Stimulated activated naive CD8-positive, alpha-beta T cell treated with anti-CD3 and anti-CD28 coated beads, Interleukin-15, Interleukin-2, amounts not matched to agents 100 ng/mL and 50 ng/mL, for 24 hours (primary cell): ENCODE results near the gene NTMT2.
"Not testable (repeated sequence)": the region's sequence is repeated elsewhere in the genome, so short reads cannot be mapped to it uniquely, and the experiment has no call there.

ENCODE experiments used
- H3K27ac Mint-ChIP-seq: one replicate; pipeline ENCODE4 v1.8.0; 2021; ENCODE audit warnings: mild to moderate bottlenecking, mixed read lengths
- H3K27me3 Mint-ChIP-seq: one replicate; pipeline ENCODE4 v1.8.0; 2021; ENCODE audit warnings: mixed read lengths
- H3K36me3 Mint-ChIP-seq: one replicate; pipeline ENCODE4 v1.8.0; 2021; ENCODE audit warnings: low read depth, mixed read lengths
- H3K4me1 Mint-ChIP-seq: one replicate; pipeline ENCODE4 v1.8.0; 2021; ENCODE audit warnings: low read depth, mixed read lengths
- H3K4me3 Mint-ChIP-seq: one replicate; pipeline ENCODE4 v1.8.0; 2021; ENCODE audit warnings: mild to moderate bottlenecking, mixed read lengths
- H3K9me3 Mint-ChIP-seq: one replicate; pipeline ENCODE4 v1.8.0; 2021; ENCODE audit warnings: mixed read lengths

Gene NTMT2

DNA sequence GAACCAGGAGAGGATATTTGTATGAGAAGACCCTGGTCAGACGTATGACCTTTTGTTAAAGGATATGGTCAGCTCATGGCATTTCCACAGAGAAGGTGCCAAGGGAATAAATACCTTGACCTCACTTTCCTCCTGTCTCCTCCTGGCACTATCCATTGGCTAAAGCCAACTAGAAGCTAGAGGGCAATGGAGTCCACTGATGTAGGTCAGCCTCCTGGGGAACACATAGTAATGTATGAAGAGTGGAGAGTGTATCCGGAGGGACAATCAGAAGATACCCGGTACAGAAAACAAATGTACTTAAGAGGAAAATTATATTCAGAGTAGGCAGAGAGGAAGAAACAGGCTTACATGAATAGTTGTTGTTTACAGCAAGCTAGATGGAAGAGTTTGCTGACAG, 698 bp upstream of the NTMT2 start:
- Mint-ChIP-seq H3K4me3 (no peak overlapping the region), H3K4me1 (peaks cover 20% of the 10 kb centered on the region), H3K36me3 (no peaks in the 10 kb centered on the region), H3K27me3 (peaks cover 9% of the 10 kb centered on the region), H3K27ac (peak overlapping the region; percentile 38), H3K9me3 (peaks cover 15% of the 10 kb centered on the region)

DNA sequence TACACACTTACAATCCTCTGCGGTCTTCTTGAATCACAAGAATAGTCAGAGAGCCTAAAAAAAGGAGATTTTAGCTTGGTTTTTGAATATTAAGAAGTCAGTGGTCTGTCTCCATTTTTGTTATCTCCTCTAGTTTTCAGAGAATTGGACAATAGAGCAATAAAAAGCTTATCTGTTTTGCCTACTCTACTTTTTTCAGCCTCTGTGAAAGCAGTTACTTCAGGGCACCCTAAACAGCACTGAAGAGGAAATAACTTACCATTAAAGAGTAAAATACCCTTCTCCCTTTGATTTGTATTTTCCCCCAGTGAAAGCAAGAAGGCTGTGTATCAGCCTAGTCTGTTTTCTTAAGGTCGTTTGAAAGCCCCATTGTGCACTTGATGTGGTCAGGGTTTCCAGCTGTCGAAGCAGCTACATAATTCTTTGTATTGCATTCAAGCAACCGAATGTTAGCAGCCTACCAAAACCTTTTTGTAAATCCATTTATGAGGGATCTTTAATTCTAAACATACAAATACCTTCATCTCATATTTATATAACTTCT, 1.0 kb downstream of the NTMT2 start:
- no peak overlapping the region for H3K4me3 Mint-ChIP-seq
- H3K4me1 Mint-ChIP-seq: peaks cover 20% of the 10 kb centered on the region
- H3K27me3 Mint-ChIP-seq: peaks cover 9% of the 10 kb centered on the region
- H3K9me3 Mint-ChIP-seq: peaks cover 15% of the 10 kb centered on the region
- no peak overlapping the region for H3K27ac Mint-ChIP-seq
- no peaks in the 10 kb centered on the region for H3K36me3 Mint-ChIP-seq

- Mint-ChIP-seq H3K27me3 (peaks cover 9% of the 10 kb centered on the region), H3K9me3 (peaks cover 18% of the 10 kb centered on the region), H3K27ac (no peak overlapping the region), H3K4me3 (no peak overlapping the region), H3K36me3 (no peaks in the 10 kb centered on the region), H3K4me1 (peaks cover 20% of the 10 kb centered on the region)
Measured at GRCh38 chr1:170149241-170149640, 3.5 kb downstream of the NTMT2 start.

- Mint-ChIP-seq H3K36me3 (no peaks in the 10 kb centered on the region), H3K4me1 (peaks cover 20% of the 10 kb centered on the region), H3K9me3 (peaks cover 11% of the 10 kb centered on the region), H3K27me3 (peaks cover 9% of the 10 kb centered on the region), H3K27ac (no peak overlapping the region), H3K4me3 (no peak overlapping the region)
Measured at GRCh38 chr1:170150016-170150415, 4.3 kb downstream of the NTMT2 start.

DNA sequence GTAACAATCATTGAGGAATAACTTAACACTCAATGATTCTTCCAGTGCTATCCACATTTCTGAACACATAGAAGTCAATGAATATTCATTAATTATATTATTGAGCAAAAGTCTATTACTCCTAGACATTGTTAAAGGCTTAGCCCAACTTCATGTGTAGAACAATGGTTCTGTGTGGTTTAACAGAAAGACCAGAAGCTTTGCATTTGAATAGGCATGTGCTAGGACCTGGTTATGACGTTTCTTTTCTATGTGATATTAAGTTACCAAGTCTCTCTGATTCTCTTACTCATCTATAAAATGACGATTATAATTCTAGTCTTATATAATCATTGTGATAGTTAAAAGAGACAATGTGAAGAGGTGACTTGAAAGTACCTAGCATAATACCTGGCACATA, 5.2 kb downstream of the NTMT2 start:
- Mint-ChIP-seq H3K9me3 (peaks cover 8% of the 10 kb centered on the region), H3K4me1 (peaks cover 14% of the 10 kb centered on the region)

GRCh38 chr1:170153417-170153816, 7.7 kb downstream of the NTMT2 start:
- Mint-ChIP-seq H3K4me1 (no peaks in the 10 kb centered on the region), H3K36me3 (no peaks in the 10 kb centered on the region), H3K9me3 (peaks cover 8% of the 10 kb centered on the region), H3K27ac (no peak overlapping the region), H3K4me3 (no peak overlapping the region), H3K27me3 (peaks cover 7% of the 10 kb centered on the region)

More for the DNA sequence above, 5.2 kb downstream of the NTMT2 start:
- Mint-ChIP-seq H3K27ac (no peak overlapping the region), H3K4me3 (no peak overlapping the region), H3K27me3 (peaks cover 9% of the 10 kb centered on the region), H3K36me3 (no peaks in the 10 kb centered on the region)

GRCh38 chr1:170155055-170155454, 9.3 kb downstream of the NTMT2 start:
- no peak overlapping the region for H3K27ac Mint-ChIP-seq
- H3K4me3 Mint-ChIP-seq: no peak overlapping the region
- H3K27me3 Mint-ChIP-seq: peaks cover 4% of the 10 kb centered on the region
- H3K4me1 Mint-ChIP-seq: no peaks in the 10 kb centered on the region
- H3K9me3 Mint-ChIP-seq: peaks cover 8% of the 10 kb centered on the region
- no peaks in the 10 kb centered on the region for H3K36me3 Mint-ChIP-seq

DNA sequence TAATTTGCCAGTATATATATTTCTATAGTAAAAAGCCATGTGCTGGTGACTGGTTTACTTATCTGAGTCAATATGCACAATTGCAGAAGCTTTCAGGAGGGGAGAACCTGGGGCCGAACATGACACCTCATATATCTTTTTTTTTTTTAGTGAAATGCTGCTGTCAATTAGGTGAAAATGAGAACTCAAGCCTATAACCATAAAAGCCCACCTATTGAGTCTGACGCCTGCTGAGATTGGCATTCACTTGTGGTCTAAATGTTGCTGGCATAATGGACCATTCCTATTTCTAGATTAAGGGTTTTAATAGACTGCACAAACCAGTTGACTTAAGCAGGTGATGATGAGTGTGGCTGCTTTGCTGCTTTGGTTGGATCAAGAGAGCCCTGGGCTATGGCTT, 10.8 kb downstream of the NTMT2 start:
- H3K4me1 Mint-ChIP-seq: no peaks in the 10 kb centered on the region
- peaks cover 4% of the 10 kb centered on the region for H3K27me3 Mint-ChIP-seq
- H3K36me3 Mint-ChIP-seq: no peaks in the 10 kb centered on the region
- no peak overlapping the region for H3K27ac Mint-ChIP-seq
- H3K4me3 Mint-ChIP-seq: no peak overlapping the region
- H3K9me3 Mint-ChIP-seq: peaks cover 8% of the 10 kb centered on the region

DNA sequence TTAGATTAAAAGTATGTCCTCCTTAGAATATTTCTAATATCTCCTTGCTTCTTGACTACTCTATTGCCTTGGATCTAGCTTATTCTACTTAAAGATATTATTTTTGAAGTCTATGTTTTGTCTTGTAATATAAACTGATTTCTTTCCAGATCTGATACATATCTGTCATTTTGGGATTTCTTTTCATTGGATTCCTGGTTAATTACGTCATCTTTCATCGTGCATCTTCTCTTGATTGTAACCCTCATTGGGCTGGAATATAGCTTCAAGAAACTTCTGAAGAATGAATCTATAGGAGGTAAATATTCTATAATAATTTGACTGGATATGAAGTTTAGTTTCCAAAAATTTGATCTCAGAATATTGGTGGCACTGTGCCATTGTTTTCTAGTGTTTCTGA, 12.1 kb downstream of the NTMT2 start:
- peaks cover 4% of the 10 kb centered on the region for H3K27me3 Mint-ChIP-seq
- no peak overlapping the region for H3K4me3 Mint-ChIP-seq
- no peak overlapping the region for H3K27ac Mint-ChIP-seq
- H3K4me1 Mint-ChIP-seq: no peaks in the 10 kb centered on the region
- peaks cover 8% of the 10 kb centered on the region for H3K9me3 Mint-ChIP-seq
- H3K36me3 Mint-ChIP-seq: no peaks in the 10 kb centered on the region

- Mint-ChIP-seq H3K4me3 (no peak overlapping the region), H3K27ac (no peak overlapping the region), H3K27me3 (peaks cover 3% of the 10 kb centered on the region), H3K4me1 (no peaks in the 10 kb centered on the region), H3K9me3 (no peaks in the 10 kb centered on the region), H3K36me3 (no peaks in the 10 kb centered on the region)
Measured at GRCh38 chr1:170162459-170163246, 16.9 kb downstream of the NTMT2 start.

GRCh38 chr1:170164103-170164763, 18.5 kb downstream of the NTMT2 start:
- Mint-ChIP-seq H3K4me1 (peaks cover 6% of the 10 kb centered on the region), H3K27me3 (no peaks in the 10 kb centered on the region), H3K9me3 (no peaks in the 10 kb centered on the region), H3K36me3 (no peaks in the 10 kb centered on the region), H3K27ac (no peak overlapping the region), H3K4me3 (no peak overlapping the region)

- Mint-ChIP-seq H3K27me3 (no peaks in the 10 kb centered on the region), H3K4me3 (no peak overlapping the region), H3K4me1 (peaks cover 6% of the 10 kb centered on the region), H3K27ac (no peak overlapping the region), H3K36me3 (no peaks in the 10 kb centered on the region), H3K9me3 (peaks cover 11% of the 10 kb centered on the region)
Measured at GRCh38 chr1:170166518-170167180, 20.9 kb downstream of the NTMT2 start.

DNA sequence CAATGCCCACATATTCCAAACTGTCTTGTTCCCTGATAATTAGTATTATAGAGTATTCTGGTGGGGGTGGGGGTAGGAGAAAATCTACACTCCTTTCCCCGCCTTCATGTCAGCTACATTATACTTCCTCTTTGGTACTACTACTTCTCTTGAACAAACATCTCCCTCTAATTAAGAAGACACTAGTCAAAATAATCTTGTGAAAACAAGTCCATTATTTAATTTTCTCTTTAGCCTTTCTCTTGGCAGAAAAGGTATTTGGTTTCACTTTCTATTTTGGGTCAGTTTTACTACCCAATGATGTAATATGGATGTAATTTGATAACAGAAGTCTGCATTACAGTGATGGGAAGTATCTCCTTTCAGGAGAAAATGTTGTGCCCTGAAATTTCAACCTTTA, 22.5 kb downstream of the NTMT2 start:
- H3K4me3 Mint-ChIP-seq: no peak overlapping the region
- peaks cover 6% of the 10 kb centered on the region for H3K4me1 Mint-ChIP-seq
- no peak overlapping the region for H3K27ac Mint-ChIP-seq
- H3K9me3 Mint-ChIP-seq: peaks cover 16% of the 10 kb centered on the region
- H3K27me3 Mint-ChIP-seq: no peaks in the 10 kb centered on the region
- no peaks in the 10 kb centered on the region for H3K36me3 Mint-ChIP-seq

DNA sequence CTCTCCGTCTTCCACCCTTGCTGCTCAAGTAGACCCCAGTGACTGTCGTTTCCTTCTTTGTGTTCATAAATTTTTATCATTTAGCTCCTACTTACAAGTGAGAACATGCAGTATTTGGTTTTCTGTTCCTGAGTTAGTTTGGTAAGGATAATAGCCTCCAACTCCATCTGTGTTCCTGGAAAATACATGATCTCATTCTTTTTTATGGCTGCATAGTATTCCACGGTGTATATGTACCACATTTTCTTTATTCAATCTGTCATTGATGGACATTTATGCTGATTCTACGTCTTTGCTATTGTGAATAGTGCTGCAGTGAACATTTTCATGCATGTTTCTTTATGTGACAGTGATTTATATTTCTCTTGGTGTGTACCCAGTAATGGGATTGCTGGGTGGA, 24.8 kb downstream of the NTMT2 start:
- H3K4me3 Mint-ChIP-seq, H3K27ac Mint-ChIP-seq, H3K27me3 Mint-ChIP-seq, H3K4me1 Mint-ChIP-seq, H3K36me3 Mint-ChIP-seq: not testable (repeated sequence)
- H3K9me3 Mint-ChIP-seq: peaks cover 16% of the 10 kb centered on the region

GRCh38 chr1:170174395-170174794, 28.6 kb downstream of the NTMT2 start:
- Mint-ChIP-seq H3K27ac (no peak overlapping the region), H3K36me3 (no peaks in the 10 kb centered on the region), H3K27me3 (no peaks in the 10 kb centered on the region), H3K4me3 (no peak overlapping the region), H3K4me1 (no peaks in the 10 kb centered on the region), H3K9me3 (peaks cover 16% of the 10 kb centered on the region)
